Gastroesophageal sphincter (tissue), 3 donors: ENCODE data around the gene GDF11.
A peak's percentile ranks its signal among the peaks of the same experiment; 100 is the strongest.

ENCODE experiments used
- EP300 ChIP-seq: sonication (generic); formaldehyde crosslinking; IDR thresholded peaks from one replicate; pipeline ENCODE4 v1.6.1; 2017; ENCODE audit warnings: antibody characterized with exemption, mild to moderate bottlenecking
- POLR2A ChIP-seq, 2 donors: fragments of 450-650 bp; IDR thresholded peaks; one replicate each; pipeline ENCODE4 v1.6.1; 2017; ENCODE audit warnings: antibody characterized with exemption in 2 of 2, mild to moderate bottlenecking in 2 of 2, moderate library complexity in 1 of 2
- POLR2AphosphoS5 ChIP-seq: sonication (generic); formaldehyde crosslinking; IDR thresholded peaks from one replicate; pipeline ENCODE4 v1.6.1; 2017; ENCODE audit warnings: antibody characterized with exemption
- TF ChIP-seq, protein P1 (sequence below), 4 experiments: fragments of 200-600 bp in 2 of 4; fragments of 450-650 bp in 2 of 4; sonication (generic) in 1 of 4; IDR thresholded peaks; one replicate each; pipeline ENCODE4 v1.5.1; 2017 to 2019; ENCODE audit warnings: antibody characterized with exemption in 4 of 4, mild to moderate bottlenecking in 2 of 4, moderate library complexity in 2 of 4

DNA sequence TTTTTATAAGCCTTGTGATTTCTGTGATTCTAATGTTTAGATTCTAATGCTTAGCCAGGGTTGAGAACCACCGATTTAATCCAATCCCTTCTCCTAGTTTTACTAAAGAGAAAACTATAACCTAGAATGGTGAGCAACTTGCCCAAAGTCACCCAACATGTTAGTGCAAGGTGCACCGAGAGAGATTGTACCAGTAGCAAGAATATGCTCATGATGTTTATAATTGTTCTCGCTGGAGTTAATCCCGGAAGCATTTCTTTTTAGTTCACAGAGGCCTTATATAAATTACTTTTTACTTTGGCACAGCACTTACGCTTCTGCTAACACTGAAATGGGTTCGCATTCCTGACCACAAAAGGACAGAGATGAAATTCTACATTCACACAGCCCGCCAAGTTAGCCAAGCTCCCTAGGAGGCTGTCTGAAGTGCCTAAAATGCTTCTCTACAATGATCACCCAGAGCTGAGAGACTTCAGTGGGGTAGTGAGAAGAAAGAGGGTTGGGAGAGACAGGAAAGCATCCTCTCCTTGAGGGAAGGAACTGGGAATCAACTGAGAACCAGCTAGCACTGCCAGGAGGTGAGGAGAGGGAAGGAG, 27.7 kb upstream of the GDF11 start:
- TF ChIP-seq POLR2A (IDR thresholded peaks at IDR 0.05) (peak; percentile 14 to 17), POLR2AphosphoS5 (peak; percentile 86), EP300 (no peak)
- TF ChIP-seq, protein P1, sequence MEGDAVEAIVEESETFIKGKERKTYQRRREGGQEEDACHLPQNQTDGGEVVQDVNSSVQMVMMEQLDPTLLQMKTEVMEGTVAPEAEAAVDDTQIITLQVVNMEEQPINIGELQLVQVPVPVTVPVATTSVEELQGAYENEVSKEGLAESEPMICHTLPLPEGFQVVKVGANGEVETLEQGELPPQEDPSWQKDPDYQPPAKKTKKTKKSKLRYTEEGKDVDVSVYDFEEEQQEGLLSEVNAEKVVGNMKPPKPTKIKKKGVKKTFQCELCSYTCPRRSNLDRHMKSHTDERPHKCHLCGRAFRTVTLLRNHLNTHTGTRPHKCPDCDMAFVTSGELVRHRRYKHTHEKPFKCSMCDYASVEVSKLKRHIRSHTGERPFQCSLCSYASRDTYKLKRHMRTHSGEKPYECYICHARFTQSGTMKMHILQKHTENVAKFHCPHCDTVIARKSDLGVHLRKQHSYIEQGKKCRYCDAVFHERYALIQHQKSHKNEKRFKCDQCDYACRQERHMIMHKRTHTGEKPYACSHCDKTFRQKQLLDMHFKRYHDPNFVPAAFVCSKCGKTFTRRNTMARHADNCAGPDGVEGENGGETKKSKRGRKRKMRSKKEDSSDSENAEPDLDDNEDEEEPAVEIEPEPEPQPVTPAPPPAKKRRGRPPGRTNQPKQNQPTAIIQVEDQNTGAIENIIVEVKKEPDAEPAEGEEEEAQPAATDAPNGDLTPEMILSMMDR (IDR thresholded peaks at IDR 0.05), result no peak
